ENCODE results near the gene NSUN5. TPM values are rescaled to one million over a fixed set of nuclear protein-coding genes. Genes with fewer than 3 reads are reported as not detected.
A peak's percentile ranks its signal among the peaks of the same experiment; 100 is the strongest.
"Not testable (repeated sequence)": the region's sequence is repeated elsewhere in the genome, so short reads cannot be mapped to it uniquely, and the experiment has no call there.

NSUN5 gene
- total and polyA plus RNA-seq, 9 donors, result 3.7 to 24.3 (median 17.9) TPM

- WGBS, 3 donors, result 52 to 64% (median 61%) methylated on average over 6 of the region's 6 CpGs
- no peak overlapping the region for H3K27ac ChIP-seq
- no peak overlapping the region for H3K4me3 ChIP-seq
- H3K4me1 ChIP-seq (ENCODE audit: insufficient read depth), result no peaks in the 10 kb centered on the region
- no peaks in the 10 kb centered on the region for H3K27me3 ChIP-seq
- intact Hi-C loops (cut with DNase I), result no loop called here
- DNase-seq, result no peak
- no peaks in the 10 kb centered on the region for H3K9me3 ChIP-seq
- no peaks in the 10 kb centered on the region for H3K36me3 ChIP-seq
- TF ChIP-seq, protein P1, sequence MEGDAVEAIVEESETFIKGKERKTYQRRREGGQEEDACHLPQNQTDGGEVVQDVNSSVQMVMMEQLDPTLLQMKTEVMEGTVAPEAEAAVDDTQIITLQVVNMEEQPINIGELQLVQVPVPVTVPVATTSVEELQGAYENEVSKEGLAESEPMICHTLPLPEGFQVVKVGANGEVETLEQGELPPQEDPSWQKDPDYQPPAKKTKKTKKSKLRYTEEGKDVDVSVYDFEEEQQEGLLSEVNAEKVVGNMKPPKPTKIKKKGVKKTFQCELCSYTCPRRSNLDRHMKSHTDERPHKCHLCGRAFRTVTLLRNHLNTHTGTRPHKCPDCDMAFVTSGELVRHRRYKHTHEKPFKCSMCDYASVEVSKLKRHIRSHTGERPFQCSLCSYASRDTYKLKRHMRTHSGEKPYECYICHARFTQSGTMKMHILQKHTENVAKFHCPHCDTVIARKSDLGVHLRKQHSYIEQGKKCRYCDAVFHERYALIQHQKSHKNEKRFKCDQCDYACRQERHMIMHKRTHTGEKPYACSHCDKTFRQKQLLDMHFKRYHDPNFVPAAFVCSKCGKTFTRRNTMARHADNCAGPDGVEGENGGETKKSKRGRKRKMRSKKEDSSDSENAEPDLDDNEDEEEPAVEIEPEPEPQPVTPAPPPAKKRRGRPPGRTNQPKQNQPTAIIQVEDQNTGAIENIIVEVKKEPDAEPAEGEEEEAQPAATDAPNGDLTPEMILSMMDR (IDR thresholded peaks at IDR 0.05), result no peak
- no peak for TF ChIP-seq POLR2A (IDR thresholded peaks at IDR 0.05)
- no peak for TF ChIP-seq EP300 (IDR thresholded peaks at IDR 0.05)
Measured at GRCh38 chr7:73330772-73331171, 22.1 kb upstream of the NSUN5 start.

GRCh38 chr7:73329861-73330581 is 21.4 kb upstream of the NSUN5 start:
- TF ChIP-seq, protein P1 (IDR thresholded peaks at IDR 0.05), result no peak
- TF ChIP-seq EP300 (IDR thresholded peaks at IDR 0.05) (no peak), POLR2A (IDR thresholded peaks at IDR 0.05) (no peak)
- WGBS, 3 donors, result 41 to 59% (median 54%) methylated on average over 11 of the region's 11 CpGs
- no peaks in the 10 kb centered on the region for H3K9me3 ChIP-seq
- no peak overlapping the region for H3K27ac ChIP-seq
- intact Hi-C loops (cut with DNase I), result no loop called here
- H3K4me3 ChIP-seq, result no peak overlapping the region
- H3K4me1 ChIP-seq (ENCODE audit: insufficient read depth), result no peaks in the 10 kb centered on the region
- H3K27me3 ChIP-seq, result no peaks in the 10 kb centered on the region
- H3K36me3 ChIP-seq, result no peaks in the 10 kb centered on the region
- DNase-seq, result no peak

- intact Hi-C loops (cut with DNase I), result no loop called here
Measured at GRCh38 chr7:73328696-73329095, 20.1 kb upstream of the NSUN5 start.

DNA sequence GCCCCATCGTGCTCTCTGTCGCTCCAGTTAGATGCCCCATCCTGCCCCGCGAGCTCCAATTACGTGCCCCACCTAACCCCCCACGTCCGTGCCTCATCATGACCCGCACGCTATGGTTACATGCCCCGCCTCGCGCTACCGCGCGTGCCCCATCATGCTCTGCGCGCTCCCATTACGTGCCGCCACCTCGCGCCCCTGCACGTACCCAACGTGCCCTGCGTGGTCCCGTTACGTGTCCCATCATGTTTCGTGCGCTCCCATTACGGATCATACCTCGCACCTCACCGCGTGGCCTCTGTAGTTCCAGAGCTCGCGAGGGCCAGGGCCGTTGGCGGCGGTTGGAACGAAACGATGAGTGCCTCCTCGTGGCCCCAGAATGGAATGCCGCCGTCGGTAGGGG is 19.3 kb upstream of the NSUN5 start, which contains the start of the genes FKBP6 and TRIM50:
TSS of gene FKBP6 (plus strand) at position 240 of the 400 bp plus-strand sequence. CDS start 268 bp downstream, outside the sequence.
TSS of gene TRIM50 (minus strand) at position 161 of the 400 bp plus-strand sequence. CDS start 3,295 bp downstream, outside the sequence.
- H3K4me1 ChIP-seq (ENCODE audit: insufficient read depth); H3K27ac ChIP-seq; intact Hi-C loops (cut with DNase I); H3K27me3 ChIP-seq; H3K4me3 ChIP-seq; H3K36me3 ChIP-seq; DNase-seq; H3K9me3 ChIP-seq: not testable (repeated sequence)
- 90 to 93% (median 92%) methylated on average over 42 to 43 of the region's 43 CpGs for WGBS, 3 donors

More at GRCh38 chr7:73328696-73329095, 20.1 kb upstream of the NSUN5 start:
- H3K36me3 ChIP-seq, result no peaks in the 10 kb centered on the region
- TF ChIP-seq, protein P1 (IDR thresholded peaks at IDR 0.05), result no peak
- no peak for TF ChIP-seq EP300 (IDR thresholded peaks at IDR 0.05)
- TF ChIP-seq POLR2A (IDR thresholded peaks at IDR 0.05), result no peak
- H3K27me3 ChIP-seq, result no peaks in the 10 kb centered on the region
- no peaks in the 10 kb centered on the region for H3K9me3 ChIP-seq
- no peak overlapping the region for H3K4me3 ChIP-seq
- 94 to 96% (median 95%) methylated on average over 10 of the region's 10 CpGs for WGBS, 3 donors
- DNase-seq, result no peak
- H3K27ac ChIP-seq, result no peak overlapping the region
- H3K4me1 ChIP-seq (ENCODE audit: insufficient read depth), result no peaks in the 10 kb centered on the region

- H3K36me3 ChIP-seq; H3K27me3 ChIP-seq; H3K27ac ChIP-seq; H3K4me3 ChIP-seq; intact Hi-C loops (cut with DNase I); H3K4me1 ChIP-seq (ENCODE audit: insufficient read depth); DNase-seq; H3K9me3 ChIP-seq: not testable (repeated sequence)
- 78 to 89% (median 83%) methylated on average over 10 to 11 of the region's 13 CpGs for WGBS, 3 donors
Measured at GRCh38 chr7:73327449-73327848, 18.8 kb upstream of the NSUN5 start.

DNA sequence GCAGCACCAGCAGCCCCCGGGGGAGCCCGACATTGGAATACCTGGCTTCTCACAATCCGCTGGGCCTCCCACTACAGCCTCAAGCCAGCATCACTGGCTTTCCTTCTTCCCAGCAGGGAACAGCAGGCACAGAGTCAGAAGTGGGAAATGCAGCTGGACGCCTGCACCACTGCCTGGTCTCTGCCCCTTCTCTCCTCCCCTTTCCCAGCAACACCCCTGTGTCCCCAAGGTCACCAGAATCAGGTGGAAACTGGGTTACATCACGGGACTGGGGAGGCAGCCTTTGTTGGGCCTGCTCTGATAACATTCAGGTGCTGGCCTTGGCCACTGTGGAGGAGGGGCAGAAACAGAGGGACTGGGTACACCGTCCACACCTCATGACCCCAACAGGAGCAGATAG is 16.8 kb upstream of the NSUN5 start:
- DNase-seq; intact Hi-C loops (cut with DNase I): not testable (repeated sequence)
- WGBS, 3 donors, result 86 to 90% (median 88%) methylated on average over 5 to 6 of the region's 6 CpGs

GRCh38 chr7:73324081-73324845 is 15.6 kb upstream of the NSUN5 start:
- peak in 3 of 5 donors; percentile 26 to 49 (median 37) for DNase-seq
- H3K9me3 ChIP-seq; H3K4me1 ChIP-seq (ENCODE audit: insufficient read depth); H3K4me3 ChIP-seq; H3K27ac ChIP-seq; H3K27me3 ChIP-seq; H3K36me3 ChIP-seq; intact Hi-C loops (cut with DNase I): not testable (repeated sequence)
- 10 to 17% (median 10%) methylated on average over 16 to 31 of the region's 31 CpGs for WGBS, 3 donors

More for the DNA sequence above, 16.8 kb upstream of the NSUN5 start:
- H3K4me3 ChIP-seq; H3K9me3 ChIP-seq; H3K4me1 ChIP-seq (ENCODE audit: insufficient read depth); H3K36me3 ChIP-seq; H3K27ac ChIP-seq; H3K27me3 ChIP-seq: not testable (repeated sequence)

GRCh38 chr7:73323434-73324080 is 14.9 kb upstream of the NSUN5 start:
- H3K27me3 ChIP-seq; H3K4me1 ChIP-seq (ENCODE audit: insufficient read depth); H3K27ac ChIP-seq; H3K9me3 ChIP-seq; DNase-seq; H3K4me3 ChIP-seq; H3K36me3 ChIP-seq; intact Hi-C loops (cut with DNase I): not testable (repeated sequence)
- 64 to 75% (median 68%) methylated on average over 5 of the region's 5 CpGs for WGBS, 3 donors

All from ovary (tissue), 9 donors.